Inferior parietal cortex (tissue), 1 donor: ENCODE results near the gene TSKU.
"Not testable (repeated sequence)": the region's sequence is repeated elsewhere in the genome, so short reads cannot be mapped to it uniquely, and the experiment has no call there.

Experiments
- DNase-seq: peaks from one replicate; pipeline ENCODE4 v3.0.0-alpha.2; 2016; ENCODE audit errors: extremely low spot score

The TSKU gene

GRCh38 chr11:76788661-76789442 is 5.7 kb downstream of the TSKU start:
- no peak for DNase-seq

GRCh38 chr11:76789443-76789719 is 6.2 kb downstream of the TSKU start:
- no peak for DNase-seq

GRCh38 chr11:76790251-76790650 is 7.1 kb downstream of the TSKU start:
- DNase-seq, result no peak

GRCh38 chr11:76791002-76791770 is 8.0 kb downstream of the TSKU start:
- DNase-seq, result not testable (repeated sequence)

- DNase-seq, result no peak
Observed at GRCh38 chr11:76791861-76792260, 8.7 kb downstream of the TSKU start.

- no peak for DNase-seq
Observed at GRCh38 chr11:76792505-76793264, 9.5 kb downstream of the TSKU start.

- DNase-seq, result no peak
Observed at GRCh38 chr11:76793391-76794291, 10.5 kb downstream of the TSKU start.

GRCh38 chr11:76794371-76795289 is 11.5 kb downstream of the TSKU start:
- no peak for DNase-seq

GRCh38 chr11:76795290-76795935 is 12.3 kb downstream of the TSKU start:
- no peak for DNase-seq

- no peak for DNase-seq
Observed at GRCh38 chr11:76795936-76796441, 12.8 kb downstream of the TSKU start.

- no peak for DNase-seq
Observed at GRCh38 chr11:76796511-76797198, 13.5 kb downstream of the TSKU start.

GRCh38 chr11:76797341-76798201 is 14.4 kb downstream of the TSKU start:
- no peak for DNase-seq

- no peak for DNase-seq
Observed at GRCh38 chr11:76798202-76798581, 15.0 kb downstream of the TSKU start.

GRCh38 chr11:76798671-76799065 is 15.5 kb downstream of the TSKU start:
- DNase-seq, result no peak

- peak; percentile 70 for DNase-seq
Observed at GRCh38 chr11:76799066-76799804, 16.1 kb downstream of the TSKU start.

GRCh38 chr11:76800466-76801200 is 17.5 kb downstream of the TSKU start:
- DNase-seq, result no peak

GRCh38 chr11:76801225-76801624 is 18.1 kb downstream of the TSKU start:
- DNase-seq, result no peak
